ENCODE measurements around the gene CES4A. TPM values are rescaled to one million over a fixed set of nuclear protein-coding genes. Genes with fewer than 3 reads are reported as not detected.

Gene CES4A
- total and polyA plus RNA-seq, 2 of the 13 experiments (the other 11 are each of a cell fraction or from before 2014, with no cell fraction given), result 0.09 to 0.17 TPM

GRCh38 chr16:67017810-67018488 lies 29.6 kb downstream of the CES4A start (continued):
- TF ChIP-seq NFE2L1 (CRISPR knock-in tag; IDR thresholded peaks at IDR 0.05; ENCODE audit: borderline replicate concordance) (no peak), TMF1 (CRISPR knock-in tag; IDR thresholded peaks at IDR 0.05; ENCODE audit: low read depth) (no peak), ERF (CRISPR knock-in tag; IDR thresholded peaks at IDR 0.05) (peak; percentile 94), ZNF629 (CRISPR knock-in tag; conservative IDR thresholded peaks at IDR 0.05) (peak; percentile 57), FOXP4 (CRISPR knock-in tag; IDR thresholded peaks at IDR 0.05) (peak; percentile 46), KLF9 (CRISPR knock-in tag; IDR thresholded peaks at IDR 0.05; ENCODE audit: low read depth) (no peak), BHLHE40 (IDR thresholded peaks at IDR 0.05; ENCODE audit: low read length) (peak; percentile 98), KAT8 (CRISPR knock-in tag; IDR thresholded peaks at IDR 0.05) (peak; percentile 59; the same call in 1 of the 2 replicates), CCAR2 (optimal IDR thresholded peaks at IDR 0.05; ENCODE audit: low read depth, low read length) (no peak), REL (CRISPR knock-in tag; conservative IDR thresholded peaks at IDR 0.05) (no peak), ZBTB39 (CRISPR knock-in tag; IDR thresholded peaks at IDR 0.05) (no peak), ZBTB14 (CRISPR knock-in tag; IDR thresholded peaks at IDR 0.05) (no peak), PRDM10 (CRISPR knock-in tag; IDR thresholded peaks at IDR 0.05; ENCODE audit: low read depth) (no peak; the same call in 1 of the 2 replicates), MNT (IDR thresholded peaks at IDR 0.05) (peak; percentile 75), SIX4 (CRISPR knock-in tag; IDR thresholded peaks at IDR 0.05) (peak; percentile 99), SP140L (CRISPR knock-in tag; IDR thresholded peaks at IDR 0.05; ENCODE audit: borderline replicate concordance) (no peak), TEF (CRISPR knock-in tag; IDR thresholded peaks at IDR 0.05) (no peak), GLI4 (CRISPR knock-in tag; IDR thresholded peaks at IDR 0.05; ENCODE audit: borderline replicate concordance) (peak; percentile 56; the same call in 1 of the 2 replicates)
